ENCODE measurements around the gene SGPP2.

GRCh38 chr2:222577341-222577740 lies 153.0 kb downstream of the SGPP2 start:
- TF ChIP-seq CTCF (IDR thresholded peaks at IDR 0.05) (no peak), POLR2A (IDR thresholded peaks at IDR 0.05) (no peak)
